Osteoblast (primary cell): Measurements from ENCODE around the gene CSMD2. TPM values are rescaled to one million over a fixed set of nuclear protein-coding genes. Genes with fewer than 3 reads are reported as not detected.

ENCODE experiments used
- DNase-seq: peaks from one replicate; pipeline ENCODE4 v3.0.0; 2011; ENCODE audit warnings: low spot score, mixed read lengths; ENCODE audit not compliant: insufficient read length; ENCODE audit errors: missing footprints
- H2AFZ ChIP-seq: 2 replicates; pipeline ENCODE4 v1.6.0; 2011; ENCODE audit warnings: mild to moderate bottlenecking, low read length
- H3K27ac ChIP-seq: 2 replicates; pipeline ENCODE4 v1.5.1; 2011; ENCODE audit warnings: mild to moderate bottlenecking, low read depth, low read length, moderate library complexity
- H3K27me3 ChIP-seq: 2 replicates; pipeline ENCODE4 v1.6.0; 2012; ENCODE audit warnings: mild to moderate bottlenecking, control low read depth, inconsistent platforms, low read length, moderate library complexity; ENCODE audit not compliant: insufficient read depth
- H3K36me3 ChIP-seq: 2 replicates; pipeline ENCODE4 v1.5.1; 2011; ENCODE audit warnings: mild to moderate bottlenecking, low read length, control low read depth, moderate library complexity; ENCODE audit not compliant: insufficient read depth
- H3K4me1 ChIP-seq: 2 replicates; pipeline ENCODE4 v1.5.1; 2011; ENCODE audit warnings: mild to moderate bottlenecking, low read length, control low read depth, moderate library complexity; ENCODE audit not compliant: insufficient read depth
- H3K4me2 ChIP-seq: 2 replicates; pipeline ENCODE4 v1.6.0; 2011; ENCODE audit warnings: mild to moderate bottlenecking, low read length; ENCODE audit not compliant: insufficient read depth
- H3K4me3 ChIP-seq: fragments of 200-600 bp; sonication (generic); 3 replicates; pipeline ENCODE4 v1.5.1; 2012; ENCODE audit warnings: mild to moderate bottlenecking, low read length, inconsistent platforms; ENCODE audit not compliant: insufficient read depth
- H3K79me2 ChIP-seq: 2 replicates; pipeline ENCODE4 v1.6.0; 2012; ENCODE audit warnings: mild to moderate bottlenecking, low read length, control low read depth, inconsistent platforms; ENCODE audit not compliant: insufficient read depth
- H3K9me3 ChIP-seq: 2 replicates; pipeline ENCODE4 v1.5.1; 2011; ENCODE audit warnings: low read depth, low read length, control low read depth
- H4K20me1 ChIP-seq: 2 replicates; pipeline ENCODE4 v1.6.0; 2012; ENCODE audit warnings: mild to moderate bottlenecking, low read length, control low read depth; ENCODE audit not compliant: insufficient read depth
- CTCF ChIP-seq: IDR thresholded peaks from 2 replicates; pipeline ENCODE4 v1.5.1; 2011; ENCODE audit warnings: mild to moderate bottlenecking, low read depth, low read length, moderate library complexity; ENCODE audit errors: extremely low read depth
- total RNA-seq: library from RNA; depleted of rRNA; stranded (reverse); fragments of >200 nt; gene quantifications from 2 replicates; pipeline ENCODE4 v1.2.3, GENCODE V29; 2012

CSMD2 gene
- total RNA-seq, 1 donor = 0.36 TPM

GRCh38 chr1:33948291-33948690 is 216.7 kb downstream of the CSMD2 start:
- no peaks in the 10 kb centered on the region for H3K27me3 ChIP-seq
- no peaks in the 10 kb centered on the region for H3K79me2 ChIP-seq
- no peak overlapping the region for H3K4me3 ChIP-seq
- H3K36me3 ChIP-seq = no peaks in the 10 kb centered on the region
- no peak for TF ChIP-seq CTCF
- no peak overlapping the region for H3K27ac ChIP-seq
- no peak overlapping the region for H3K4me2 ChIP-seq
- H3K4me1 ChIP-seq = no peaks in the 10 kb centered on the region
- no peak overlapping the region for H2AFZ ChIP-seq
- no peak for DNase-seq
- H3K9me3 ChIP-seq = no peaks in the 10 kb centered on the region
- no peaks in the 10 kb centered on the region for H4K20me1 ChIP-seq

GRCh38 chr1:33946836-33947235 is 218.2 kb downstream of the CSMD2 start:
- no peak overlapping the region for H3K4me3 ChIP-seq
- H2AFZ ChIP-seq = no peak overlapping the region
- H3K36me3 ChIP-seq = no peaks in the 10 kb centered on the region
- H3K4me1 ChIP-seq = no peaks in the 10 kb centered on the region
- no peak overlapping the region for H3K27ac ChIP-seq
- no peaks in the 10 kb centered on the region for H4K20me1 ChIP-seq
- H3K9me3 ChIP-seq = no peaks in the 10 kb centered on the region
- no peaks in the 10 kb centered on the region for H3K79me2 ChIP-seq
- DNase-seq = no peak
- TF ChIP-seq CTCF = no peak
- H3K4me2 ChIP-seq = no peak overlapping the region
- H3K27me3 ChIP-seq = no peaks in the 10 kb centered on the region

- DNase-seq = no peak
- Histone ChIP-seq H3K36me3 (no peaks in the 10 kb centered on the region), H3K27me3 (no peaks in the 10 kb centered on the region), H3K4me1 (no peaks in the 10 kb centered on the region), H3K79me2 (no peaks in the 10 kb centered on the region), H3K4me2 (no peak overlapping the region), H3K27ac (no peak overlapping the region), H4K20me1 (no peaks in the 10 kb centered on the region), H3K4me3 (no peak overlapping the region), H3K9me3 (no peaks in the 10 kb centered on the region), H2AFZ (no peak overlapping the region)
- TF ChIP-seq CTCF = no peak
Observed at GRCh38 chr1:33944846-33945245, 220.2 kb downstream of the CSMD2 start.

GRCh38 chr1:33943978-33944377 is 221.1 kb downstream of the CSMD2 start:
- Histone ChIP-seq H4K20me1 (no peaks in the 10 kb centered on the region), H2AFZ (no peak overlapping the region), H3K4me2 (no peak overlapping the region), H3K79me2 (no peaks in the 10 kb centered on the region), H3K4me3 (no peak overlapping the region), H3K36me3 (no peaks in the 10 kb centered on the region), H3K9me3 (peaks cover under 1% of the 10 kb centered on the region), H3K27ac (no peak overlapping the region), H3K27me3 (no peaks in the 10 kb centered on the region), H3K4me1 (no peaks in the 10 kb centered on the region)
- DNase-seq = no peak
- no peak for TF ChIP-seq CTCF
